Left hindlimb (tissue), 1 donor: ENCODE measurements around the gene MKRN1.
"Not testable (repeated sequence)": the region's sequence is repeated elsewhere in the genome, so short reads cannot be mapped to it uniquely, and the experiment has no call there.

Source experiments
- DNase-seq: peaks from one replicate; pipeline ENCODE4 v3.0.0-alpha.2; 2018

Gene MKRN1

DNA sequence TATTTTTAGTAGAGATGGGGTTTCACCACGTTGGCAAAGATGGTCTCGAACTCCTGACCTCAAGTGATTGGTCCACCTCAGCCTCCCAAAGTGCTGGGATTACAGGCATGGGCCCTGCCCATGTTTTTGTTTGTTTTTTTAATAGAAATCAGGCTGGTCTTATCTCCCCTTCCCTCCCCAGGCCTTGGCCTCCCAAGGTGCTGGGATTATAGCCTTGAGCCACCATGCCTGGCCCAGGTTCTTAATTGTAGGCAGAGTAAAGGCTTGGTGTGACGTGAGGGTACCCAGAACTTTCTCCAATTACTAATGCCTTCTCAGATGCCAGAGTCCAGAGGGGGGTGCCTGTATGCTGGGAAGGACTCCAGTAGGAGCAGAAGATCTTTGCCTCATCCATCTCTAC, 5.2 kb upstream of the MKRN1 start:
- DNase-seq, result no peak

DNA sequence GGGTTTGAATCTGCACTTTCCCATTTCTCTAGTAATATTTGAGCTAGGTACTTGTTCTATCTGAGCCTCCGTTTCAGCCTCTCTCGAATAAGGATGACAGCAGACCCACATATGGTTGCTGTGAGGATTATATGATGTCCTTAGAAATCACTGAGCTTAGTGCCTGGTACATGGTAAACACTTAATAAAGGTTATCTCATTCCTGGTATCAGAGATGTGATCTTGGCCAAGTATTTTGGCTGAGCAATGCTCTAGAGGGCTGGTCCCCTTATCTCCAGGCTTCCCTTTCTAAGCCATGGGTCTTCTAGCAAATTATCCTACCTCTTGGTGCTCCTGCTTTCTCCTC, 407 bp upstream of the MKRN1 start:
- no peak for DNase-seq

DNA sequence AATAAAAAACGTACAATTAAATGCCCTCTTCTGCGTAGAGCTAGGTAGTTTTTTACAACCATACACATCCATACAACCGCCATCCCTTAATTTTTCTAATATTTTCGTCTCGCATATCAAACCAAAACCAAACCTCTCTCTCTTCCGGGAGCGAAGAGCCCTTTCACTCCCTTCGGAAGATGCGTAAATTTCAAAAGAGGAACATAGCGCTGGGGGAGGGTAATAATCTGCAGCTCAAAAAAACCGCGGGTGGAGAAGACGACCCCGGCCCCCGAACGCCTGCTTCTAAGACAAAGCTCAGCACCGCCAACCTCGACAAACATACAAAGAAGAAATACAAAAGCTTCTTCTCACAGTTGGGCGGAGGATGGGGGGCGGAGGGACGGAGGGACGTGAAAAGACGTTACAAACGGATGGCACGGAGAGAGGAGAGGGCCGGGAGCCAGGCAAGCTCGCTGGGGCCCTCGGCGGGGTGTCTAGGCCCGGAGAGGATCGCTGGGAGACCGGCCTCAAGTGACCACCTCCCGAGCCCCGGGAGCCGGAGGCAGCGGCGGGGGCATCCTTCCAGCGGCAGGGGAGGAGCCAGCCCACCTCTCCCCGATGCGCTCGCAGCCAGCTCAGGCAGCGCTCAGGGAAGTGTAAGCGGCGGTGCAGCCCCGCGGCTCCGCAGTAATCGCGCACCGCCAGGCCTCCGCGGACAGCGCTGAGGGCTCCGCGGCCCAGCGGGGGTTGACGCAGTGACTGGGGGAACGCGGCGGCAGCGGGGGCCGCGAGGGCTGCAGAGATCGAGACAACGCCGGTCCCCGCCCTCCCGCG, 851 bp downstream of the MKRN1 start:
- DNase-seq, result peak; percentile 58

DNA sequence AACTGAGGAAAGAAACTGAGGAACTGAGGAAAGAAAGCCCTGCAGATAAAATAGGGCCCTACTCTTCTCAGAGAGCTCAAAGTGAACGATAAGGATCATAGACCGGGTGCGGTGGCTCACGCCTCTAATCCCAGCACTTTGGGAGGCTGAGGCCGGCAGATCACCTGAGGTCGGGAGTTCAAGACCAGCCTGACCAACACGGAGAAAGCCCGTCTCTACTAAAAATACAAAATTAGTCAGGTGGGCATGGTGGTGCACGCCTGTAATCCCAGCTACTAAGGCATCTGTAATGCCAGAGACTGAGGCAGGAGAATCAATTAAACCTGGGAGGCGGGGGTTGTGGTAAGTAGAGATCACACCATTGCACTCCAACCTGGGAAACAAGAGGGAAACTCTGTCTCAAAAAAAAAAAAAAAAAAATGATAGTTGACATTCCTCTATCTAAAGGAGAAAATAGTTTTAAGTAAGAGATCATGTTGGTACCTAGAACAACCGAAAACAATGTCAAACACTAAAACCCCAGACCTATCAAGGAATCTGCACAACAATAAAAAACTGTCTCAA, 2.5 kb downstream of the MKRN1 start:
- DNase-seq, result no peak

DNA sequence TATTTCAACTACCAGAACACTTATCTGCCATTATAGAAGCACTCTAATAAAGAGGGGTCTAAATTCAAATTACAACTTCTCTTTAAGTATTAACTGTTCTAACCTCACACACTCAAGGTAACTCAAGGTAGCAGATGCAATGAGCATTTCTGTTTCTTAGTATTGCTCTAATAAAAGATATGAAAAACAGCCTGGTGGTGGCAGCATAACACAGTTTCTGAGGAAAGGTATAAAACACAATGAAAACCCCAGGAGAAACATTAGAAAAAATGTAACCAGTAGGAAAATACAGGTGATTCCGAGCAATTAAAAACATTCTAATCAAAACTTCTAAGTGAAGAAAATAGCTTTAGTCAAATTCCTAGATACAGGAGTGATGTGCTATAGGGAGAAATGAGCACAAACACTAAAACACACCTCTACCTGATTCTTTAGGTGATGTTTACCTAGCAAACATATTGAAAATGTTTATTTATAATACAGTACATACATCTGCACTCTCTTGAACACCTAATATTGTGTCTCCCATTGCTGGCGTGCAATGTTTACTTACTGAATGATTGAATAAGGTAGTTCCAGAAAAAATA, 3.5 kb downstream of the MKRN1 start:
- no peak for DNase-seq

DNA sequence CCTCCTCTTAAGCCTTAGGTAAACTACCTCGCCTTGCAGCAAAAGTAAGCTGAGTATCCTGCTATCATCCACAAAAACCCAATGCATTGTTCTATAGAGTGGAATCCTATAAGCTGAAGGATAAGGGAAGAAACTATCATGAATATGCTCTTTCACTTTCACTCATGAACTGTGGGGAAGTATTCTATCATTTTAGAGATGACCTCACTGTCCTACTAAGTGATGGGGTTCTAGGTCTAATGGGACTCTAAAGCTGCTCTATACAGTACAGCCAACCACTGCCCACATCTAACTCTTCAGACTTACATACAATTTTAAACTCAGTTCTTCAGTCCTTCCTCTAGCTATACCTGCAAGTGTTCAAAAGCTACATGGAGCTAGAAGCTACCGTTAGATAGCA, 16.2 kb downstream of the MKRN1 start:
- DNase-seq, result no peak

DNA sequence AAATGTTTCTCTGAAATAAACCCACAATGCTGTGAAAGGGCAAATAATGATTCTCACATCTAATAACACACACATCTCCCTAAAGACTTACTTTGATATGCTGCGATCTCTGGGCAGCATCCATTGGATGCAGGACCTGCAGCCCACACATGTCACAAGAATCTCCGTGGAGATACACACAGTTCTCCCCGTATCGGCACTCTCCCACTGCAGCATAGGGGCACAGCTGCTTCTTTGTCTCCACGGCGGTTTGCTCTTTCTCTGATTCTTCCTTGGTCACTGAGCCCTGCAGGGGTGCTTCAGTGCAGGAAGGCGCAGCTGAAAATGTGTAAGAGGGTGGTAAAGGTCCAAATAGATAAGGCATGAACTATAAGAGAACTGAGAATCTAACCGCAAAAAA, 20.4 kb downstream of the MKRN1 start:
- no peak for DNase-seq

DNA sequence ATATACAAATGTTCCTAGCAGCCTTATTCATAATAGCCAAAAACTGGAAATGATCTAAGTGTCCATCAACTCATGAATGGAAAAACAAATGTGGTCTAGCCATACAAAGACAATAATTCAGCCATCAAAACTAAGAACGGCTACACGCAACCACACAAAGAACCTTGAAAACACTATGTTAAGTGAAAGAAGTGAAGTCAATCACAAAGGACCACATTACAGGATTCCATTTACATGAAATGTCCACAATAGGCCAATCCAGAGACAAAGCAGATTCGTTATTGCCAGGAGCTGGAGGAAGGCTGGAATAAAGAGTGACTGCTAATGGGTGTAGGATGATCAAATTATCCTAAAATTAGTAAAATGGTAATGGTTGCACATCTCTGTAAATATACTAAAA, 21.1 kb downstream of the MKRN1 start:
- no peak for DNase-seq

DNA sequence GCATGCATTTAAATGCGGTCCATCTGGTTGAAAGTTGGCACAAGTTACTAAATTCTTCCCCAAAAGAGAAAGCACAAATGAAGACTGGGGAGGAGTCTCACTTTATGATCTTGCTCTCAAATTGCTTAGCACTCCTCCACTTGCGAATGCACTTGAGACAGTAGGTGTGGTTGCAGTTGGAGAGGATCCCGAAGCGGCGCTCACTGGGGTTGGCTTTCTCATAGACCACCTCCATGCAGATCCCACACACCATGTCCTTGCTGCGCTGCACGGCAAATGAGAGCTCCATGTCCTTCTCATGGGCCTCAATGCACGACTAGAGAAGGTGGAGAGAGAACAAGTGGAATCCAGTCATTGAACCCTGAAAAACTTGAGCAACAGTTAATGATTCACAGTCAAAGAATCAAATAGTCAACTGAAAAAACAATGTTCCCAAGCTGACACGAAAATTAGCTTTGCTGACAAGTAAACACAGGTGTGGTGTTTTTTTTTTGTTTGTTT, 22.7 kb downstream of the MKRN1 start:
- DNase-seq, result no peak

DNA sequence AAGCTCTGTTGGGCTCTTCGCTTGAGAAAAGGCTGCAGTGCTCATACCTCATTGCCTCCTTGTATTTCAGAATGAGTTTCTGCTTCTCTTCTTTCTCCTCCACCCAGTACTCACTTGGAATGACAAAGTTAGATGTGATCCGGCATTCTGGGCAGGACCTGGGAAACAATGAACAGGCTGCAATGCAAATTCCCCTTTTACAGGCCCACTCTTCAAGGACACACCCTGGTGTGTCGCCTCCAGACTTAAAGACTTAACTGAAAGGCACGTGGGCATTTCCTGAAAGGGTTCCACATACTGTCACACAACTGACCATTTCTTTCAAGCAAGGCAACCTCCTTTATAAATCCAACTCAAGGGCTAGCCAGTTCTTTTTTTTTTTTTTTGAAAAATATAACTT, 23.6 kb downstream of the MKRN1 start:
- DNase-seq, result no peak

DNA sequence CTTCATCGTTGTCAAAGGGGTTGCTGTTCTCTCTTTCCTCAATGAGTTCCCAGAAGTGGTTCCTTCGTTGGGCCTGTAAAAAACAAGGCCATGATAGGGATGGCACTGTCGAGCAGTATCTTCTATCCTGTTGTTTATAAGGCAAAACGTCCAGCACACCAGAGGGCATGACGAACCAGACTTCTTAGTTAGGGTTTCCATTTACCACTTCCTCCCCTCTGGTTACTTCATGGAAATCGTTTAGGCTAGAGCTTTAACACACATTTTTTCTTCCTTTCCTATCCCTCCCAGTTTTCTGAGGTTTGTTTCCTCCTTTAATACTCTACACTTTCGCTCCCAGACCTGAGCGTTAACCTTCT, 24.7 kb downstream of the MKRN1 start:
- DNase-seq, result no peak

DNA sequence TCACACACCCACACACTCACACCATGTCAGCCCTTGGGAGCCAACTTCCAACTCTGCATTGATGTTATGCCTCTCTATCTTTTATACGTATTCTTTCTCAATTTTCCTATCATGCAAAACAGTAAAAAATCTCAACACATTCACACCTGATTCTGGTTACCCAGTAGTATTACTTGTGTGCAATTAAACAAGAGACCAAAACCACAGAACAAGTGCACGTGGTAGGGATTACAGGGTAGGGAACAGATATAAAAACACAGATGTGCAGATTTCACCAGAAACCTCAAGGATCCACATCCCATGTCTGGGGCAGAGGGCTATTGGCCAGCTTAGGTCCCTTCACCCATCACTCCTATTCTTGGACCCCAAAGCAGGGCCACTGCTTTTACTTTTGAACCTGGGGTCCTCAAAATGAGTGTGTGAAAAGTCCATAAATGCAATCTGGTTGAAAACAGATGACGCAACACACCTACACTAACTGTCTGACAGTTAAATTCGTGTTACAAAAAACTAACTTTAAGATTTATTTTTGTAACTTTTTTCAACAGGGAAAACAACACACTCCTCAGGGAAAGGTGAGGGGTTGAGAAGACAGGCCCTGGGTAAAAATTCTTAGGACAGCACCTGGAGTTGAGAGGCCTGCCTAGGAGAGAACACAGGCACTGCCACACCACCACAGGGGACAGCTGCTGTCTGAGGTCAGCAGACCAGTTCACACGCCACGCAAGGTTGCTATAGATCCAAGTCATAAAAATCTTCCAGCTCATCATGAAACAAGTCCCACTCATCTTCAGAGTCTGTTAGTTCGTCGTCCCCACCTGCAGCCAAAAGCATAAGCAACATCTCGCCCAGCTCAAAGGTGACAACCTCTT, 25.3 kb downstream of the MKRN1 start:
- DNase-seq, result not testable (repeated sequence)

DNA sequence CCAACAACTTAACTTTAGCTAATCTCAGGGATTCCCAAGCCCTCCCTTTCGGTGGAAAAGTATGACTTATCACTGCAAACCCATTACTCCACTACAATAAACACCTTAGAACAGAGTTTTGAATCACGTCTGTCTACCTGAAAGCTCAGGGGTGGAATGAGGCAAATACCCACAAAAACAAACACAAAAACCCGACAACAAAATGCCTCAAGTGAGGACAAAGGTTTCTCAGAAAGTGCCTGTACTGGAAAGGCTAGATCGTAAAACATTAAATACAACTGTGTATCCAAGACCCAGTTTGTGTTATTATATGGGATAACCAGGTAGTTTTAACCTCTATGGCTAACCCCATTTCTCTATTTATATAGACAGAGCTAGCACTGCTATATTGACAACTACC, 26.0 kb downstream of the MKRN1 start:
- no peak for DNase-seq

DNA sequence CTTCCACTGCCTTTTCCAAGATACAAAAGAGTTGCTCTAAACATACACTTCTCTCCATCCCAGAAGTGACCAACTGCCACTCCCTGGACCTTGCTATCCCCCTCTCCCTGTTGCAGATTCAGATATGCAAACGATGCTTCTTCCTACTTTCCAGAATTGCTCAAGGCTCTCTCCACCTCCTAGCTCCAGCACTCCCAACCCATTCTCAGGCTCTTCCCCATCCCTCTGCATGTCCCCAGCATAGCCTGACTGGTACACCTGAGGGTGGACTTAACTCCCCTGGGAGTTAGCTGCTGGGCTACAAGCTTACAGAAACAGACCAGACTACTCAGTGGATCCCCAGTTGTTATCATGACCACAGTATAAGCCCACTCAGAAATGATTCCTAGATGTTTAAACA, 27.6 kb downstream of the MKRN1 start:
- no peak for DNase-seq

DNA sequence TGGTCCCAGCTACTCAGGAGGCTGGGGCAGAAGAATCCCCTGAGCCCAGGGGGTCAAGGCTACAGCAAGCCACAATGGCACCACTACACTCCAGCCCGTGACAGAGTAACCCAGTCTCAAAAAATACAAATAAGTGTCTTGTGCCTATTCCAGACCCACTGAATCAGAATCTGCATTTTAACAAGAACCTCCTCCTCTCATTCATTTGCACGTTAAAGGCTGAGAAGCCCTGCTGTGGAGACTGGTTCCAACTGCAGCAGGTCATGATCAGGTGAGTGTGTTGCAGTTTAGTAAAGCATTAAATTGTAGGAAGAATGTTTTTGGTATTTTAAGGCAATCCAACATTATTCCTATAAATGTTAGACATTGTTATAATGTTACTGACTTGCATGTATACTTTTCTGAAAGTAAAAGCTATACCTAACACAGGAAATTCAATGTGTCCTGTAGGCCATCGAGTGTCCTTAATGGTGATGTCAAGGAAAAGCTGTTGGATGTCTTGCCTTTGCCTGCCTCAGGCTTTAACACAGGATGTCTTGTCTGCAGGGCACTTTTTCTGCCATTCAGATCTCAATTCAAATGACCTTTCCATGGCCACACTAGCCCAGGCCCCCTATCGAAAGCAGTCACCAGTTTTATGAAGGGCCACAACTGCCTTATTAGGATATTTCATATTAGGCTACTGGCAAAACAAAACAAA, 30.4 kb downstream of the MKRN1 start:
- no peak for DNase-seq

DNA sequence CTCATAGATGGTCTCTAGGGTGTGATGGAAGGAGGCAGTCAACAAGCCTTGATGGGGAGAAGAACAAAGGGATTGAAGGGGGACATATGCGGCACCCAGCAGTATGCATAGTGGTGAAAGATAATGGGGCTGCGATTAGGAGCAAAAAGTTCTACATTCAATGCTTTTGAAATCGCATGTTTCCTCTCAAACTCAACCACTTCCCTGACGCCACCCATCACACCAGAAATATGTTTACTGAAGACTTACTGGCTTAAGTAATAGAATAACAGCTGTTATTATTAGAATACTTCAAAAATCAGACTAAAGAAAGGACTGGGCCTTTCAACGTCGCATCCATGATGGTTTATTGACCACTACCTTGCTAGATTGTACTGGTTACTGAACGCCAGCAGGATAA, 31.5 kb downstream of the MKRN1 start:
- DNase-seq, result no peak

DNA sequence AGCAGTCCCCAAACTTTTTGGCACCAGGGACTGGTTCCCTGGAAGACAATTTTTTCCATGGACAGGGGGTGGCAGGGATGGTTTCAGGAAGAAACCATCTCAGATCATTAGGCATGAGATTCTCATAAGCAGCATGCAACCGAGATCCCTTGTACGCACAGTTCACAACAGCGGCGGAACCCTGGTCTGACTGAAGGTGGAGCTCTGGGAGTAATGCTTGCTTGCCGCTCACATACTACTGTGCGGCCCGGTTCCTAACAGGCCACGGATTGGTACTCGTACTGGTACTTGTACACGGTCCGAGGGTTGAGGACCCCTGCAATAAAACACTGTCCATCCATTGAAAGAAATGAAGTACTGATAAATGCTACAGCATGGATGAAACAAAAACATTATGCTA, 32.8 kb downstream of the MKRN1 start:
- DNase-seq, result no peak

DNA sequence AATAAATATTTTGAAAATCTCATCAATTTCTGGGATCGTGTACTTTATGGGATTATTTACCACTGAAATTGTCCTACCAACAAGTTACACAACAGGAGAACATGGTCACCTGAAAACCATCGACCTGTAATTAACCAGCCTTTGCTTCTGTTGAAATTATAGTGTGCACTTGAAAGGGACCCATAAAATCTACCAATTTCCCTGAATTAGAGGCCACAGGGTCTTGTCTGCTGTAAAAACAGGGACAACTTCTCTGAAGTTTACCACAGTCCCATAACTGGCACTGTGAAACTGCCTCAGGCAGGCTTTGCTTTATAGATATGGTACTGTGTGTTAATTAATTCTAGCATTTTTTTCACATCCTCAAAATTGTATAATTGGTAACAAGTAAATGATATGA, 37.8 kb downstream of the MKRN1 start:
- DNase-seq, result no peak

DNA sequence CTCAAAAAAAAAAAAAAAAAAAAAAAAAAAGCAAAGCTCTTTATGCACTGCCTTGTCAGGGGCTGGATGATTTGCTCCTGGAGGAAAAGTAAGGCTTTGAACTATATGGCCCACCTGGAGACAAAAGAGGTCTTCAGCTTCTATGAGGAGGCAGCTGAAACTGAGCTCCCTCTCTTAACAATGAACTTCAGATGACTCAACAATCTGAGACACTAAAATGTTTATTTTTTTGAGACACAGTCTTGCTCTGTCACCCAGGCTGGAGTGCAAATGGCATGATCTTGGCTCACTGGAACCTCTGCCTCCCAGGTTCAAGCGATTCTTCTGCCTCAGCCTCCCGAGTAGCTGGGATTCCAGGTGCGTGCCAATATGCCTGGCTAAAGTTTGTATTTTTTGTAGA, 38.7 kb downstream of the MKRN1 start:
- DNase-seq, result no peak

DNA sequence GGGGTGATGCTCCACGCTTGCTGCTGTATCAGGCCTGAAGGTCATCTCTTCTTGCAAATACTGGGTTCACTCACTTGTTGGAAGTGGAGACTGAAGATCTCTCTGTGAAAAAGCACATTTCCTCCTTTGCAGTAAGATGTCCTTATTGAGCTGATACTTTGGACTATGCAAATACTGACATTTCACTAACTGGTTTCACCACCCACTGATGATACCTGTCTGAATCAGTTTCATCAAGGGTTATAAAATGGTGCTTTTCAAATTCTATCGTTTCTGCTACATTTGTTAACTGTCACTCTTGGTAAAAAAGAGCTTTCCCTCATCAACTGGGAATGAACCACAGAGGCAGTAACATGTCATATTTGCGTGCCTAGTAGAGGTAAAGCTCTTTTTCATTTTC, 39.9 kb downstream of the MKRN1 start:
- no peak for DNase-seq

DNA sequence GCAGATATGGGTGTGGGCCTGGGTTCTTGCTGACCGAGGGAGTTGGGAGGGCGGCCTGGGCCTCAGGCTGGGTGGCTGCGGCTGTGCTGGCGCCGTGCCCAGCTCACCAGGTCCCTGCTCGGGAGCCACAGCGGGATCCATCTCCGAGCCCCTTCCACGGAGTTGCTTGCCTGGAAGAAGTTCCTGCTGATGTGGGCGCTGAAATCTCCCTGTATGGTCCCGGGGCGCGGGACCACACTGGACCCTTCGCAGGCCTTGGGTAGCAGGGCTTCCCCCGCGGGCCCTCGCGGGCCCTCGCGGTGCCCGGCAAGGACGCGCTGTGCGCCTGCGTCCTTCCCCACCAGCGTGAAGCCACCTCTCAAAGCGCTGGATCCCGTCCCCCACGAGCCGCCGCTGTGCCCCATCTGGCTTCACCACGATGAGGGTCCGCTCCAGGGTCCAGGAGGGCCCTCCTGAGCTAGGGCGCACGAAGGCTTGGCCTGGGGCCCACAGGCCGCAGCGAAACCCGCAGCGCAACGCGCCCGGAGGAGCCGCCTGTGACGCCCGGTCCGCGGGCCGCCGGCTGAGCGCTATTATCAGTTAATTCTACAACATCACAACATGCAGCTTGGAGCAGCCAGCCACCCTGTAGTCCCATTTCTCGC, 43.9 kb downstream of the MKRN1 start:
- peak; percentile 42 for DNase-seq

DNA sequence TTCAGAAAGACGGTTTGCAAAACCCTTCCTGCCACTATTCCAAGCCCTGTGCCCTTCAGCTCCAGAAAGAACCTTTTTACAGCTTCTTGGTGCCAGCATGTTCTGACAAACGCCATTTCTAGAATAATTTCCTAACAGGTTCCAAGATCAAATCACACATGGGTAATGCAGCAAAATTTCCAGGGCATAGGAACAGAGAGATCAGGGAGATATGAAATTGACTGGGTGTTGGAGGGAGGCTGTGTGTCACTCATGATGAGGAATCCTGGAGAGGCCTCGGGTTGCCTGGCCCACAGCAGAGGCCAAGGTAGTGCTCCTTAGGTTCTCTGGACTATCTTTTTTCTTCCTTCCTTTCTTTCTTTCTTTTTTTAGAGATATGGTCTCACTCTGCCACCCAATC, 45.9 kb downstream of the MKRN1 start:
- DNase-seq, result no peak
